DOHH2 (cell line): Measurements from ENCODE around the gene DGKB.

Experiments used
- H3F3A ChIP-seq: fragments of 200-600 bp; sonication (generic), shearing (Covaris generic); 2 replicates; pipeline ENCODE4 v1.6.0; 2016; ENCODE audit warnings: antibody characterized with exemption, mild to moderate bottlenecking; ENCODE audit not compliant: control insufficient read depth, insufficient read depth
- H3K27ac ChIP-seq: fragments of 200-600 bp; sonication (generic); 2 replicates; pipeline ENCODE4 v1.5.1; 2014; ENCODE audit warnings: low read depth, mild to moderate bottlenecking, low read length, moderate library complexity
- H3K27me3 ChIP-seq: fragments of 200-600 bp; sonication (generic); 2 replicates; pipeline ENCODE4 v1.6.1; 2014; ENCODE audit warnings: mild to moderate bottlenecking, low read length, mixed read lengths; ENCODE audit not compliant: control insufficient read depth
- H3K36me3 ChIP-seq: fragments of 200-600 bp; sonication (generic); 2 replicates; pipeline ENCODE4 v1.6.1; 2014; ENCODE audit warnings: mild to moderate bottlenecking, low read length, moderate library complexity, mixed read lengths; ENCODE audit not compliant: control insufficient read depth
- H3K4me1 ChIP-seq: fragments of 200-600 bp; sonication (generic); 2 replicates; pipeline ENCODE4 v1.6.1; 2014; ENCODE audit warnings: mild to moderate bottlenecking, low read length, mixed read lengths; ENCODE audit not compliant: control insufficient read depth
- H3K4me2 ChIP-seq: fragments of 200-600 bp; sonication (generic); 2 replicates; pipeline ENCODE4 v1.6.0; 2014; ENCODE audit warnings: mild to moderate bottlenecking, low read length, moderate library complexity
- H3K4me3 ChIP-seq: fragments of 200-600 bp; sonication (generic); 2 replicates; pipeline ENCODE4 v1.5.1; 2014; ENCODE audit warnings: mild to moderate bottlenecking, low read length, mixed read lengths
- H3K79me2 ChIP-seq: fragments of 200-600 bp; sonication (generic); 2 replicates; pipeline ENCODE4 v1.6.1; 2014; ENCODE audit warnings: mild to moderate bottlenecking, low read length, mixed read lengths; ENCODE audit not compliant: control insufficient read depth
- H3K9me2 ChIP-seq: fragments of 200-600 bp; sonication (generic); replicated peaks from 2 replicates; pipeline ENCODE4 v1.6.1; 2014; ENCODE audit warnings: mild to moderate bottlenecking, low read length, mixed read lengths; ENCODE audit not compliant: control insufficient read depth
- H3K9me3 ChIP-seq: fragments of 200-600 bp; sonication (generic); 2 replicates; pipeline ENCODE4 v1.6.1; 2014; ENCODE audit warnings: antibody characterized with exemption, low read length, mixed read lengths; ENCODE audit not compliant: control insufficient read depth, insufficient read depth
- H4K20me1 ChIP-seq: fragments of 200-600 bp; sonication (generic); 2 replicates; pipeline ENCODE4 v1.6.0; 2014; ENCODE audit warnings: low read depth, mild to moderate bottlenecking, antibody characterized with exemption, low read length, moderate library complexity; ENCODE audit not compliant: control insufficient read depth, insufficient read depth
- EZH2phosphoT487 ChIP-seq: fragments of 200-600 bp; sonication (generic); IDR thresholded peaks from 2 replicates; pipeline ENCODE4 v1.6.1; 2017; ENCODE audit warnings: borderline replicate concordance, mild to moderate bottlenecking, antibody characterized with exemption, low read length, moderate library complexity, mixed read lengths
- TF ChIP-seq, protein P1 (sequence below): fragments of 200-600 bp; sonication (generic); IDR thresholded peaks from one replicate; pipeline ENCODE4 v1.5.1; 2014; ENCODE audit warnings: antibody characterized with exemption, mild to moderate bottlenecking, low read depth, low read length; ENCODE audit not compliant: poor library complexity, severe bottlenecking

DGKB gene

DNA sequence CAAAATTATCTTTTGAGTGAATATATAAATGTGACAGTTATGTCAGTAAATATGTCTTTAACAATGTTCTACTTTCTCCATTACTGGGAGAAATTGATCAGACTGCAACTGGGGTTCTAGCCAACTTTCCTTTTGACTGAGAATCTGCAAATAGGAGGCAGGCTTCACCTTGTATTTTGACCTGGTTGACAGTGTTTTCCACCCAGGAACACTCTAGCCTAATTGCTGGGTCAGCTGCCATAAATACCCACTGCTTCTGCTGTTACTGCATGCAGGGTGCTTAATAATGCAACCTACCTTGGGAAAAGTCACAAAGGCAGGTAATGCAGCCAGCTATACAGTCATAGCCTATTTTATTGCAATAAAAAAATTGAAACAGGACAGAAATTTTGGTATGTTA, 319.0 kb downstream of the DGKB start:
- no peaks in the 10 kb centered on the region for H3K4me1 ChIP-seq
- no peaks in the 10 kb centered on the region for H4K20me1 ChIP-seq
- peaks cover 5% of the 10 kb centered on the region; the same call in 1 of the 2 replicates for H3K9me3 ChIP-seq
- H3K4me2 ChIP-seq, result no peak overlapping the region
- H3K27ac ChIP-seq, result no peak overlapping the region
- H3K36me3 ChIP-seq, result no peaks in the 10 kb centered on the region
- no peaks in the 10 kb centered on the region for H3K27me3 ChIP-seq
- no peaks in the 10 kb centered on the region for H3K9me2 ChIP-seq
- no peaks in the 10 kb centered on the region for H3F3A ChIP-seq
- no peak for TF ChIP-seq EZH2phosphoT487
- TF ChIP-seq, protein P1, sequence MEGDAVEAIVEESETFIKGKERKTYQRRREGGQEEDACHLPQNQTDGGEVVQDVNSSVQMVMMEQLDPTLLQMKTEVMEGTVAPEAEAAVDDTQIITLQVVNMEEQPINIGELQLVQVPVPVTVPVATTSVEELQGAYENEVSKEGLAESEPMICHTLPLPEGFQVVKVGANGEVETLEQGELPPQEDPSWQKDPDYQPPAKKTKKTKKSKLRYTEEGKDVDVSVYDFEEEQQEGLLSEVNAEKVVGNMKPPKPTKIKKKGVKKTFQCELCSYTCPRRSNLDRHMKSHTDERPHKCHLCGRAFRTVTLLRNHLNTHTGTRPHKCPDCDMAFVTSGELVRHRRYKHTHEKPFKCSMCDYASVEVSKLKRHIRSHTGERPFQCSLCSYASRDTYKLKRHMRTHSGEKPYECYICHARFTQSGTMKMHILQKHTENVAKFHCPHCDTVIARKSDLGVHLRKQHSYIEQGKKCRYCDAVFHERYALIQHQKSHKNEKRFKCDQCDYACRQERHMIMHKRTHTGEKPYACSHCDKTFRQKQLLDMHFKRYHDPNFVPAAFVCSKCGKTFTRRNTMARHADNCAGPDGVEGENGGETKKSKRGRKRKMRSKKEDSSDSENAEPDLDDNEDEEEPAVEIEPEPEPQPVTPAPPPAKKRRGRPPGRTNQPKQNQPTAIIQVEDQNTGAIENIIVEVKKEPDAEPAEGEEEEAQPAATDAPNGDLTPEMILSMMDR, result no peak
- H3K4me3 ChIP-seq, result no peak overlapping the region
- no peaks in the 10 kb centered on the region for H3K79me2 ChIP-seq

DNA sequence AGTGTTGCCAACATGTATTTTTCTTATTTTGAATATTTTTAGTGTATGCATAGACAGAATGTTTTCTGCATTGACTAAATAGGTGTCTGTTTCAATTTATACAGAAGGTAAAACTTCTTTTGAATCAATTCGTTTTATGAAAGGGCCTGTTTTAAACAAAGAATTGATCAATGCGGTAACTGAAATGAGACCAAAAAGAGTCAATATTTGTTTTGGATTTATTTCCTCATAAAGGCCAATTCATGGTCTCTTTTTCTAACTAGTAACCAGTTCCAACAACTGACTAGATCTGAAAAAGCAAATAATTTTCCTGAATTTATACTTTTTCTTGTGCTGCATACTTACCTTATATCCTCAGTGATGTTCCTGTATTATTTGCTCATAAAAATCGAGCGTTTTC, 320.5 kb downstream of the DGKB start:
- Histone ChIP-seq H3K27ac (no peak overlapping the region), H3K36me3 (no peaks in the 10 kb centered on the region)

DNA sequence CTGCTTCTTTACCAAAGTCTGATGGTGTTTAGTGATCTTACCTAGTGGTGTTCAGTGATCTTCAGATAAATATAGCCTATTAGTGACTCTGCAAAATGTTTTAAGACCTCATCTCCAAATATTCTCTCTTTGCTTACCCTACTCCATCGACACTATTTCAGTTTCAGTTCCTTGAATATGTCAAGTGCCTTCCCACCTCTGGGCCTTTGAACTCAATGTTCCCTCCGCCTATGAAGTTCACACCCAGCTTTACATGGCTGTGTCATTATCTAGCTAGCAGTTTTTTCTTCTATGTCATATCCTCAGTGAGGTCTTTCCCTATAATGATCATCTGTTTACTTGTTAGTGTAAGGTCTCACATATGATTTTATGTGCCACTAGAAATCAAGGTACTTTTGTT, 322.6 kb downstream of the DGKB start:
- no peaks in the 10 kb centered on the region for H3F3A ChIP-seq
- no peaks in the 10 kb centered on the region for H3K9me3 ChIP-seq
- no peak overlapping the region for H3K4me2 ChIP-seq
- H3K27me3 ChIP-seq, result no peaks in the 10 kb centered on the region
- no peak overlapping the region for H3K27ac ChIP-seq
- no peaks in the 10 kb centered on the region for H4K20me1 ChIP-seq
- H3K4me3 ChIP-seq, result no peak overlapping the region
- H3K4me1 ChIP-seq, result no peaks in the 10 kb centered on the region
- no peaks in the 10 kb centered on the region for H3K36me3 ChIP-seq
- no peaks in the 10 kb centered on the region for H3K9me2 ChIP-seq
- H3K79me2 ChIP-seq, result no peaks in the 10 kb centered on the region
- TF ChIP-seq, protein P1, result no peak
- TF ChIP-seq EZH2phosphoT487, result no peak

More for the DNA sequence above, 320.5 kb downstream of the DGKB start:
- Histone ChIP-seq H3K4me3 (no peak overlapping the region), H3K27me3 (no peaks in the 10 kb centered on the region), H3K79me2 (no peaks in the 10 kb centered on the region), H4K20me1 (no peaks in the 10 kb centered on the region), H3K9me3 (peaks cover 5% of the 10 kb centered on the region; the same call in 1 of the 2 replicates), H3K4me2 (no peak overlapping the region), H3F3A (no peaks in the 10 kb centered on the region), H3K9me2 (no peaks in the 10 kb centered on the region), H3K4me1 (no peaks in the 10 kb centered on the region)
- TF ChIP-seq, protein P1, result no peak
- no peak for TF ChIP-seq EZH2phosphoT487
